Colonic mucosa (tissue), 4 donors: ENCODE measurements around the gene ITPRID1. TPM values are rescaled to one million over a fixed set of nuclear protein-coding genes. Genes with fewer than 3 reads are reported as not detected.

Experiments used
- DNase-seq: peaks from one replicate; pipeline ENCODE4 v3.0.0-alpha.2; 2020
- H3K27ac ChIP-seq: fragments of 200-600 bp; one replicate; pipeline ENCODE4 v1.8.0; 2021
- H3K27me3 ChIP-seq: fragments of 200-600 bp; one replicate; pipeline ENCODE4 v1.8.0; 2021
- H3K36me3 ChIP-seq: fragments of 200-600 bp; one replicate; pipeline ENCODE4 v1.8.0; 2021
- H3K4me1 ChIP-seq: fragments of 200-600 bp; one replicate; pipeline ENCODE4 v1.8.0; 2021; ENCODE audit warnings: mild to moderate bottlenecking
- H3K4me3 ChIP-seq: fragments of 200-600 bp; one replicate; pipeline ENCODE4 v1.8.0; 2021
- H3K9ac ChIP-seq, 2 donors: one replicate each; pipeline ENCODE4 v1.7.0; 2013; ENCODE audit warnings: control low read depth in 2 of 2, low read depth in 2 of 2, low read length in 2 of 2
- H3K9me3 ChIP-seq: fragments of 200-600 bp; one replicate; pipeline ENCODE4 v1.8.0; 2021
- CTCF ChIP-seq: fragments of 200-600 bp; IDR thresholded peaks from one replicate; pipeline ENCODE4 v1.8.0; 2022; ENCODE audit warnings: antibody characterized with exemption, mild to moderate bottlenecking
- intact Hi-C: fragments of 100-400 bp; cut with DNase I; formaldehyde crosslinking; loops from one replicate; pipeline ENCODE4 v1.14.1; 2022
- total RNA-seq, 2 donors: library from RNA; stranded (reverse); fragmentation: NEBNext Ultra II Directional in 1 of 2; extraction: Animal tissue kit (Norgen Biotek cat#: 25700) in 1 of 2; gene quantifications; one replicate each; pipeline ENCODE4 v1.2.1, GENCODE V29; 2021
- donor health status: healthy.
- donor health status: DM: no; HTN: no; CAD: no.
- donor health status: DM: no; HTN: no; CAD: no.

The ITPRID1 gene
- total RNA-seq, 2 donors from 2014 or later: 0.48 to 0.91 TPM

- TF ChIP-seq CTCF: no peak
- H3K4me1 ChIP-seq: no peaks in the 10 kb centered on the region
- no peak for DNase-seq
- intact Hi-C loops: loop anchor here (5.0 kb wide), 2 partner anchors 45 to 110 kb away; no protein-coding TSS in a partner anchor
- no peak overlapping the region for H3K27ac ChIP-seq
- no peak overlapping the region for H3K9ac ChIP-seq
- H3K4me3 ChIP-seq: no peak overlapping the region
- no peaks in the 10 kb centered on the region for H3K27me3 ChIP-seq
- no peaks in the 10 kb centered on the region for H3K36me3 ChIP-seq
- H3K9me3 ChIP-seq: no peaks in the 10 kb centered on the region
These were observed 26.4 kb upstream of the ITPRID1 start for GRCh38 chr7:31487476-31487875.

- intact Hi-C loops: loop anchor here (5.0 kb wide), 2 partner anchors 46 to 111 kb away; no protein-coding TSS in a partner anchor
- peak; percentile 60 for DNase-seq
These were observed 25.2 kb upstream of the ITPRID1 start for GRCh38 chr7:31488562-31489203.

GRCh38 chr7:31490796-31491314 lies 23.0 kb upstream of the ITPRID1 start:
- Histone ChIP-seq H3K27ac (no peak overlapping the region), H3K9ac (no peak overlapping the region), H3K27me3 (no peaks in the 10 kb centered on the region), H3K36me3 (no peaks in the 10 kb centered on the region), H3K4me3 (no peak overlapping the region), H3K9me3 (no peaks in the 10 kb centered on the region), H3K4me1 (no peaks in the 10 kb centered on the region)
- no peak for TF ChIP-seq CTCF
- no peak for DNase-seq
- intact Hi-C loops: no loop called here

More at GRCh38 chr7:31488562-31489203, 25.2 kb upstream of the ITPRID1 start:
- Histone ChIP-seq H3K27ac (no peak overlapping the region), H3K36me3 (no peaks in the 10 kb centered on the region), H3K9me3 (no peaks in the 10 kb centered on the region), H3K9ac (no peak overlapping the region), H3K27me3 (no peaks in the 10 kb centered on the region), H3K4me1 (no peaks in the 10 kb centered on the region), H3K4me3 (no peak overlapping the region)
- TF ChIP-seq CTCF: peak; percentile 69

GRCh38 chr7:31492086-31492485 lies 21.8 kb upstream of the ITPRID1 start:
- no peak for DNase-seq
- H3K4me1 ChIP-seq: no peaks in the 10 kb centered on the region
- H3K4me3 ChIP-seq: no peak overlapping the region
- H3K27ac ChIP-seq: no peak overlapping the region
- intact Hi-C loops: no loop called here
- H3K9me3 ChIP-seq: no peaks in the 10 kb centered on the region
- H3K36me3 ChIP-seq: no peaks in the 10 kb centered on the region
- no peak overlapping the region for H3K9ac ChIP-seq
- TF ChIP-seq CTCF: no peak
- H3K27me3 ChIP-seq: no peaks in the 10 kb centered on the region

- H3K9ac ChIP-seq: no peak overlapping the region
- peak overlapping the region; percentile 56 for H3K27ac ChIP-seq
- H3K4me3 ChIP-seq: no peak overlapping the region
- peak; percentile 22 for DNase-seq
- intact Hi-C loops: no loop called here
- no peaks in the 10 kb centered on the region for H3K27me3 ChIP-seq
- H3K36me3 ChIP-seq: no peaks in the 10 kb centered on the region
- no peak for TF ChIP-seq CTCF
- no peaks in the 10 kb centered on the region for H3K4me1 ChIP-seq
- H3K9me3 ChIP-seq: no peaks in the 10 kb centered on the region
These were observed 20.1 kb upstream of the ITPRID1 start for GRCh38 chr7:31493714-31494181.
